OCI-LY7 (cell line): ENCODE results near the gene NT5C2. TPM values are rescaled to one million over a fixed set of nuclear protein-coding genes. Genes with fewer than 3 reads are reported as not detected.

Experiments used
- BruUV-seq: library from RNA; stranded (reverse); fragments of 400-500 nt; replicated peaks from 2 replicates; lab custom pipeline; 2021; lab: Mats Ljungman, UMichigan
- CTCF ChIA-PET: fragments of 300-600 bp; sonication (Branson Sonifier 250); formaldehyde crosslinking; loops from one replicate; lab custom pipeline; 2022; ENCODE audit warnings: antibody characterized with exemption; ENCODE audit not compliant: unreplicated experiment; lab: Charles Lee
- POLR2A ChIA-PET: fragments of 300-600 bp; sonication (Branson Sonifier 250); formaldehyde crosslinking; loops from one replicate; lab custom pipeline; 2022; ENCODE audit warnings: antibody characterized with exemption; lab: Charles Lee
- DNase-seq: peaks from one replicate; pipeline ENCODE4 v3.0.0-alpha.2; 2015; ENCODE audit warnings: low spot score
- H2AFZ ChIP-seq: fragments of 200-600 bp; sonication (generic), shearing (Covaris generic); 2 replicates; pipeline ENCODE4 v1.6.1; 2014; ENCODE audit warnings: mild to moderate bottlenecking, antibody characterized with exemption, low read length, moderate library complexity
- H3K27ac ChIP-seq: fragments of 200-600 bp; sonication (generic); 2 replicates; pipeline ENCODE4 v1.5.1; 2014; ENCODE audit warnings: mixed run types, low read depth, mild to moderate bottlenecking, moderate library complexity, low read length, inconsistent platforms; ENCODE audit not compliant: poor library complexity, severe bottlenecking
- H3K36me3 ChIP-seq: fragments of 200-600 bp; sonication (generic); 2 replicates; pipeline ENCODE4 v1.6.1; 2014; ENCODE audit warnings: mild to moderate bottlenecking, antibody characterized with exemption, low read length, moderate library complexity, mixed read lengths; ENCODE audit not compliant: insufficient read depth
- H3K4me1 ChIP-seq: fragments of 200-600 bp; sonication (generic); 2 replicates; pipeline ENCODE4 v1.5.1; 2014; ENCODE audit warnings: mild to moderate bottlenecking, low read length; ENCODE audit not compliant: insufficient read depth, poor library complexity, severe bottlenecking
- H3K4me2 ChIP-seq: fragments of 200-600 bp; sonication (generic); 2 replicates; pipeline ENCODE4 v1.6.1; 2014; ENCODE audit warnings: mild to moderate bottlenecking, low read length
- H3K4me3 ChIP-seq: fragments of 200-600 bp; sonication (generic); 2 replicates; pipeline ENCODE4 v1.5.1; 2014; ENCODE audit warnings: mild to moderate bottlenecking, low read depth, low read length; ENCODE audit not compliant: poor library complexity, severe bottlenecking
- H3K79me2 ChIP-seq: fragments of 200-600 bp; sonication (generic); 2 replicates; pipeline ENCODE4 v1.6.1; 2016; ENCODE audit warnings: low read depth, mild to moderate bottlenecking, low read length, moderate library complexity, mixed read lengths; ENCODE audit not compliant: insufficient read depth
- H3K9me2 ChIP-seq: fragments of 200-600 bp; sonication (generic); 2 replicates; pipeline ENCODE4 v1.6.1; 2016; ENCODE audit warnings: mild to moderate bottlenecking, low read length, mixed read lengths; ENCODE audit not compliant: insufficient read depth
- H3K9me3 ChIP-seq: fragments of 200-600 bp; sonication (generic); 2 replicates; pipeline ENCODE4 v1.6.1; 2014; ENCODE audit warnings: mild to moderate bottlenecking, mixed run types, low read length, mixed read lengths
- H4K20me1 ChIP-seq: fragments of 200-600 bp; sonication (generic); 2 replicates; pipeline ENCODE4 v1.6.1; 2014; ENCODE audit warnings: mild to moderate bottlenecking, antibody characterized with exemption, low read length, moderate library complexity, mixed read lengths; ENCODE audit not compliant: insufficient read depth
- CTCF ChIP-seq: fragments of 200-600 bp; sonication (generic); conservative IDR thresholded peaks from 2 replicates; pipeline ENCODE4 v1.5.1; 2014; ENCODE audit warnings: mild to moderate bottlenecking, antibody characterized with exemption, low read length, moderate library complexity, mixed read lengths
- EZH2phosphoT487 ChIP-seq: fragments of 200-600 bp; sonication (generic); IDR thresholded peaks from 2 replicates; pipeline ENCODE4 v1.6.1; 2018; ENCODE audit warnings: low read depth, borderline replicate concordance, mild to moderate bottlenecking, mixed run types, antibody characterized with exemption, low read length, moderate library complexity, mixed read lengths
- intact Hi-C: fragments of 100-400 bp; cut with micrococcal nuclease; formaldehyde crosslinking; loops from one replicate; pipeline ENCODE4 v1.10.0; 2022; ENCODE audit not compliant: unreplicated experiment
- total RNA-seq, 2 experiments: library from RNA; depleted of rRNA in 1 of 2; stranded (reverse); fragments of >200 nt in 1 of 2; shearing (Covaris generic) in 1 of 2; gene quantifications; 2 replicates each; pipeline ENCODE4 v1.2.3, GENCODE V29; 2014 to 2022

NT5C2 gene
- total RNA-seq, 2 experiments from 2014 or later: 72.0 to 87.3 TPM

- TF ChIP-seq CTCF (no peak), EZH2phosphoT487 (no peak)
- H2AFZ ChIP-seq: no peak overlapping the region
- no peak for DNase-seq
- H3K9me3 ChIP-seq: no peaks in the 10 kb centered on the region
- H3K9me2 ChIP-seq: no peaks in the 10 kb centered on the region
- peaks cover 4% of the 10 kb centered on the region; the same call in 1 of the 2 replicates for H3K79me2 ChIP-seq
- intact Hi-C loops: no loop called here
- ChIA-PET POLR2A (no interaction called here), CTCF (no interaction called here)
- no peaks in the 10 kb centered on the region for H3K4me1 ChIP-seq
- BruUV-seq: no TSS peak
- H3K36me3 ChIP-seq: peaks cover 41% of the 10 kb centered on the region
- H3K4me2 ChIP-seq: no peak overlapping the region
- H3K4me3 ChIP-seq: no peak overlapping the region
- no peaks in the 10 kb centered on the region for H4K20me1 ChIP-seq
- no peak overlapping the region for H3K27ac ChIP-seq
These were observed 43.0 kb downstream of the NT5C2 start for GRCh38 chr10:103149991-103150622.

- Histone ChIP-seq H3K9me3 (no peaks in the 10 kb centered on the region), H3K4me1 (no peaks in the 10 kb centered on the region), H4K20me1 (no peaks in the 10 kb centered on the region), H3K36me3 (peaks cover 42% of the 10 kb centered on the region), H2AFZ (no peak overlapping the region), H3K27ac (no peak overlapping the region), H3K79me2 (no peaks in the 10 kb centered on the region; the same call in 1 of the 2 replicates), H3K4me2 (no peak overlapping the region), H3K9me2 (no peaks in the 10 kb centered on the region), H3K4me3 (no peak overlapping the region)
- ChIA-PET POLR2A (interaction anchor here (0.5 to 1.0 kb wide), 4 partner anchors 30 to 94 kb away, joined by 3 read pairs; no protein-coding TSS in a partner anchor), CTCF (no interaction called here)
- TF ChIP-seq EZH2phosphoT487 (no peak), CTCF (no peak)
- no peak for DNase-seq
- BruUV-seq: no TSS peak
- intact Hi-C loops: no loop called here
These were observed 45.4 kb downstream of the NT5C2 start for GRCh38 chr10:103147645-103148044.

DNA sequence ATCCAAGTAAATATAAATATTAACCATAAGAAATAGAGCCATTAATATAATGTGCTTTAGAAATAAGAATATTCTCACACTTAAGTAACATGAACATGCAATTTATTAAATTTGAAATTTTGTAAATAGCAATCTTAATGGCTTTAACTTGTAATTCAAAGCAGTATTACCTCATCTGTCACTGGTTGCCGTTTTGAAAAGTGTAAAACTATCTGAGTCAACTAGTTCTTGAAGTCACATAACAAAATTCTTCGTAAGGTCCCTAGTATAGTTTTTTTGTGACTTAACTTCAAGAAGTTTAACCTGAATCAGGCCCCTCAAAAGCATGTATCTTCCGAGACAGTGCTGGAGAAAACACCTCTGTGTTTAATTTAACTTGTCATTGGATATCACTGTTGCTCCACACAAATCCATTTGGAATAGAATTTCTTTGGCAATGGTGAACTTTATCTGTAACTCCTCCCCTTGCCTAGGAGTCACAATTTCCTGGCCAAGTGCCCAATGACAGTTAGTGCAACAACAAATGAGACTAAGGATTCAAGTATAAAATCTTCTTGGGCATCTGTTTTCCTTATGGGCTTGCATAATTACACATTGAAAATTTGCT is 47.1 kb downstream of the NT5C2 start:
- no peak overlapping the region for H3K4me3 ChIP-seq
- peaks cover 36% of the 10 kb centered on the region for H3K36me3 ChIP-seq
- ChIA-PET POLR2A (no interaction called here), CTCF (no interaction called here)
- no peaks in the 10 kb centered on the region; the same call in 1 of the 2 replicates for H3K79me2 ChIP-seq
- no TSS peak for BruUV-seq
- no peaks in the 10 kb centered on the region for H4K20me1 ChIP-seq
- H3K9me3 ChIP-seq: no peaks in the 10 kb centered on the region
- no peaks in the 10 kb centered on the region for H3K4me1 ChIP-seq
- no peak overlapping the region for H3K27ac ChIP-seq
- TF ChIP-seq EZH2phosphoT487 (no peak), CTCF (no peak)
- no peaks in the 10 kb centered on the region for H3K9me2 ChIP-seq
- intact Hi-C loops: no loop called here
- H2AFZ ChIP-seq: no peak overlapping the region
- H3K4me2 ChIP-seq: no peak overlapping the region
- DNase-seq: no peak
